MM.1S (cell line): Measurements from ENCODE around the gene GAA.

Source experiments
- DNase-seq: peaks from one replicate; pipeline ENCODE4 v3.0.0-alpha.2; 2015
- H2AFZ ChIP-seq: fragments of 300-600 bp; sonication (generic); 2 replicates; pipeline ENCODE4 v1.6.0; 2016; ENCODE audit warnings: antibody characterized with exemption, low read length
- H3F3A ChIP-seq: fragments of 300-600 bp; sonication (generic); 2 replicates; pipeline ENCODE4 v1.6.1; 2016; ENCODE audit warnings: mild to moderate bottlenecking, antibody characterized with exemption, low read length, moderate library complexity, mixed read lengths; ENCODE audit not compliant: insufficient read depth
- H3K27ac ChIP-seq: fragments of 300-600 bp; sonication (generic); 2 replicates; pipeline ENCODE4 v1.5.1; 2016; ENCODE audit warnings: mild to moderate bottlenecking, low read length
- H3K27me3 ChIP-seq: fragments of 300-600 bp; sonication (generic); replicated peaks from 2 replicates; pipeline ENCODE4 v1.6.0; 2016; ENCODE audit warnings: low read length; ENCODE audit not compliant: insufficient read depth
- H3K36me3 ChIP-seq: fragments of 300-600 bp; sonication (generic); replicated peaks from 2 replicates; pipeline ENCODE4 v1.6.1; 2016; ENCODE audit warnings: mild to moderate bottlenecking, low read length, mixed read lengths; ENCODE audit not compliant: insufficient read depth
- H3K4me1 ChIP-seq: fragments of 300-600 bp; sonication (generic); 2 replicates; pipeline ENCODE4 v1.6.1; 2016; ENCODE audit warnings: low read length, mixed read lengths
- H3K4me2 ChIP-seq: fragments of 300-600 bp; sonication (generic); 2 replicates; pipeline ENCODE4 v1.6.0; 2016; ENCODE audit warnings: low read depth, low read length
- H3K4me3 ChIP-seq: fragments of 300-600 bp; sonication (generic); 2 replicates; pipeline ENCODE4 v1.5.1; 2016; ENCODE audit warnings: low read length, mixed read lengths
- H3K79me2 ChIP-seq: fragments of 300-600 bp; sonication (generic); 2 replicates; pipeline ENCODE4 v1.6.1; 2016; ENCODE audit warnings: mixed run types, low read length, mixed read lengths
- H3K9ac ChIP-seq: fragments of 300-600 bp; sonication (generic); 2 replicates; pipeline ENCODE4 v1.6.1; 2016; ENCODE audit warnings: low read length, mixed read lengths
- H3K9me2 ChIP-seq: fragments of 300-600 bp; sonication (generic); replicated peaks from 2 replicates; pipeline ENCODE4 v1.6.1; 2016; ENCODE audit warnings: mild to moderate bottlenecking, low read length, mixed read lengths; ENCODE audit not compliant: insufficient read depth
- H3K9me3 ChIP-seq: fragments of 300-600 bp; sonication (generic); replicated peaks from 2 replicates; pipeline ENCODE4 v1.6.1; 2016; ENCODE audit warnings: mild to moderate bottlenecking, low read length, mixed read lengths; ENCODE audit not compliant: insufficient read depth
- H4K20me1 ChIP-seq: fragments of 300-600 bp; sonication (generic); 2 replicates; pipeline ENCODE4 v1.6.1; 2016; ENCODE audit warnings: mild to moderate bottlenecking, low read length, moderate library complexity, mixed read lengths; ENCODE audit not compliant: insufficient read depth
- CTCF ChIP-seq: fragments of 300-600 bp; sonication (generic); IDR thresholded peaks from 2 replicates; pipeline ENCODE4 v1.5.1; 2016; ENCODE audit warnings: antibody characterized with exemption, low read length, mixed read lengths
- EZH2 ChIP-seq: fragments of 300-600 bp; sonication (generic); optimal IDR thresholded peaks from 2 replicates; pipeline ENCODE3; 2017; ENCODE audit warnings: low read depth, mild to moderate bottlenecking, antibody characterized with exemption, low read length, mixed read lengths
- EZH2phosphoT487 ChIP-seq: fragments of 300-600 bp; sonication (generic); IDR thresholded peaks from 2 replicates; pipeline ENCODE4 v1.6.1; 2018; ENCODE audit warnings: antibody characterized with exemption, low read length

Gene GAA

GRCh38 chr17:80110447-80110812, 9.0 kb downstream of the GAA start:
- no peak for TF ChIP-seq EZH2phosphoT487
- no peak for TF ChIP-seq EZH2
- TF ChIP-seq CTCF = no peak
- Histone ChIP-seq H3K36me3 (no peaks in the 10 kb centered on the region), H3K9ac (no peak overlapping the region), H4K20me1 (no peaks in the 10 kb centered on the region), H2AFZ (no peak overlapping the region), H3F3A (no peaks in the 10 kb centered on the region), H3K27ac (no peak overlapping the region), H3K27me3 (peaks cover 97% of the 10 kb centered on the region), H3K4me3 (no peak overlapping the region), H3K4me2 (no peak overlapping the region), H3K4me1 (no peaks in the 10 kb centered on the region), H3K9me2 (no peaks in the 10 kb centered on the region), H3K9me3 (no peaks in the 10 kb centered on the region), H3K79me2 (no peaks in the 10 kb centered on the region)
- no peak for DNase-seq

GRCh38 chr17:80110927-80111701, 9.7 kb downstream of the GAA start:
- no peaks in the 10 kb centered on the region for H3K9me3 ChIP-seq

GRCh38 chr17:80111702-80112470, 10.5 kb downstream of the GAA start:
- Histone ChIP-seq H3K27ac (no peak overlapping the region), H4K20me1 (no peaks in the 10 kb centered on the region), H3K79me2 (no peaks in the 10 kb centered on the region), H3F3A (no peaks in the 10 kb centered on the region), H3K4me1 (no peaks in the 10 kb centered on the region), H2AFZ (no peak overlapping the region), H3K9me2 (no peaks in the 10 kb centered on the region), H3K4me2 (no peak overlapping the region), H3K4me3 (no peak overlapping the region), H3K36me3 (no peaks in the 10 kb centered on the region), H3K27me3 (peaks cover 98% of the 10 kb centered on the region), H3K9ac (no peak overlapping the region), H3K9me3 (no peaks in the 10 kb centered on the region)
- no peak for DNase-seq
- TF ChIP-seq CTCF (no peak), EZH2phosphoT487 (no peak), EZH2 (no peak)

More at GRCh38 chr17:80110927-80111701, 9.7 kb downstream of the GAA start:
- no peak for DNase-seq
- H2AFZ ChIP-seq = no peak overlapping the region
- no peaks in the 10 kb centered on the region for H3K4me1 ChIP-seq
- no peaks in the 10 kb centered on the region for H3F3A ChIP-seq
- H3K9ac ChIP-seq = no peak overlapping the region
- no peaks in the 10 kb centered on the region for H3K9me2 ChIP-seq
- H3K27me3 ChIP-seq = peaks cover 97% of the 10 kb centered on the region
- no peaks in the 10 kb centered on the region for H3K79me2 ChIP-seq
- no peak overlapping the region for H3K4me2 ChIP-seq
- H3K4me3 ChIP-seq = no peak overlapping the region
- TF ChIP-seq CTCF = no peak
- TF ChIP-seq EZH2phosphoT487 = no peak
- no peak for TF ChIP-seq EZH2
- no peaks in the 10 kb centered on the region for H3K36me3 ChIP-seq
- H4K20me1 ChIP-seq = no peaks in the 10 kb centered on the region
- H3K27ac ChIP-seq = no peak overlapping the region
